Measurements from ENCODE around the gene WASF2. TPM values are rescaled to one million over a fixed set of nuclear protein-coding genes. Genes with fewer than 3 reads are reported as not detected.

The WASF2 gene
- total and polyA plus RNA-seq, 2 of the 4 experiments (the other 2 are of a cell fraction): 7.9 to 45.4 TPM

GRCh38 chr1:27397110-27397509 is 92.9 kb downstream of the WASF2 start:
- H4K5ac ChIP-seq (ENCODE audit: low read depth, low read length): no peak overlapping the region
- in situ Hi-C loops (cut with MboI; ENCODE audit: low sequenced_read_pairs) (loop anchor here (5.0 to 10.0 kb wide), 2 partner anchors 210 to 292 kb away; no protein-coding TSS in a partner anchor), intact Hi-C loops (cut with micrococcal nuclease) (loop anchor here (10.0 kb wide), 1 partner anchor 202 kb away; no protein-coding TSS in a partner anchor), dilution Hi-C loops (cut with HindIII; ENCODE audit: low sequenced_read_pairs, unreplicated experiment) (no loop called here)
- H2AK5ac ChIP-seq (ENCODE audit: low read depth, low read length): 0 out of 2 replicates have a peak overlapping the region, but pooled peaks have one; percentile 21
- no peak overlapping the region for H4K91ac ChIP-seq (ENCODE audit: insufficient read depth, low read depth, low read length)
- no peak overlapping the region for H2BK15ac ChIP-seq (ENCODE audit: low read depth, low read length)
- no peak overlapping the region for H2BK120ac ChIP-seq (ENCODE audit: low read depth, low read length)
- no peak overlapping the region for H2BK20ac ChIP-seq (ENCODE audit: low read depth, low read length)
- H3K9me3 ChIP-seq (ENCODE audit: control insufficient read depth, insufficient read depth, low read length): no peaks in the 10 kb centered on the region
- H3K27me3 ChIP-seq (ENCODE audit: control insufficient read depth, insufficient read depth, low read length): no peaks in the 10 kb centered on the region
- DNase-seq (no peak), ATAC-seq (ENCODE audit: low read depth) (no peak)
- no TSS peak for BruUV-seq (replicated peaks)
- no peak overlapping the region for H2AFZ ChIP-seq (replicated peaks; ENCODE audit: low read length, poor library complexity)
- H3K79me1 ChIP-seq (ENCODE audit: low read depth in 1 of 2, low read length in 2 of 2): peaks cover 0 to 32% of the 10 kb centered on the region in 2 experiments; a peak in 3 of 4 replicates
- no peak overlapping the region for H3K9ac ChIP-seq (ENCODE audit: low read depth, low read length)
- no peak overlapping the region for H4K8ac ChIP-seq (ENCODE audit: low read depth in 2 of 2, low read length in 2 of 2)
- H2BK5ac ChIP-seq (ENCODE audit: low read depth, low read length, poor library complexity, severe bottlenecking): no peak overlapping the region
- H3K23ac ChIP-seq (ENCODE audit: low read depth, low read length): no peak overlapping the region
- CTCF ChIA-PET: interaction anchor here (4.7 kb wide), 1 partner anchor 98 kb away, joined by 79 read pairs; no protein-coding TSS in a partner anchor
- H3K4ac ChIP-seq (ENCODE audit: low read depth, low read length): no peak overlapping the region
- no peak overlapping the region for H2AK9ac ChIP-seq (replicated peaks; ENCODE audit: low read depth, low read length, poor library complexity)
- 0 out of 2 replicates have a peak, but pooled peaks cover 5% of the 10 kb centered on the region for H4K20me1 ChIP-seq (ENCODE audit: insufficient read depth, low read length)
- no peaks in the 10 kb centered on the region; the same call in 1 of the 2 replicates for H3K36me3 ChIP-seq (ENCODE audit: control insufficient read depth, insufficient read depth, low read length)
- H3K56ac ChIP-seq (ENCODE audit: extremely low read depth, insufficient read depth, low read length): no peak overlapping the region
- no peak overlapping the region for H3K18ac ChIP-seq (ENCODE audit: low read depth, low read length)
- peaks cover 25% of the 10 kb centered on the region for H3K9me1 ChIP-seq (ENCODE audit: insufficient read depth, low read length)
- no peak overlapping the region for H3K4me3 ChIP-seq (ENCODE audit: insufficient read depth, low read depth, low read length)
- H3K4me2 ChIP-seq (ENCODE audit: low read depth, low read length): no peak overlapping the region
- peaks cover 9% of the 10 kb centered on the region for H3K4me1 ChIP-seq (ENCODE audit: control insufficient read depth, insufficient read depth, low read length)
- H3K27ac ChIP-seq (ENCODE audit: insufficient read depth, low read length): no peak overlapping the region
- TF ChIP-seq ELK1 (IDR thresholded peaks at IDR 0.05; ENCODE audit: borderline replicate concordance, low read depth, low read length): no peak
- no peak for TF ChIP-seq RFX5 (IDR thresholded peaks at IDR 0.05; ENCODE audit: low read depth, low read length)
- TF ChIP-seq POLR2A (IDR thresholded peaks at IDR 0.05; ENCODE audit: low read depth, low read length): no peak
- no peak for TF ChIP-seq USF2 (IDR thresholded peaks at IDR 0.05; ENCODE audit: low read depth, low read length)
- no peak for TF ChIP-seq FOS (IDR thresholded peaks at IDR 0.05; ENCODE audit: low read depth, low read length)
- no peak for TF ChIP-seq CEBPB (IDR thresholded peaks at IDR 0.05; ENCODE audit: low read depth, low read length)
- no peak for TF ChIP-seq NFE2L2 (IDR thresholded peaks at IDR 0.05; ENCODE audit: low read depth, low read length)
- TF ChIP-seq RCOR1 (IDR thresholded peaks at IDR 0.05; ENCODE audit: insufficient replicate concordance, low read length): no peak
- no peak for TF ChIP-seq RAD21 (IDR thresholded peaks at IDR 0.05; ENCODE audit: low read length)
- TF ChIP-seq CTCF (conservative IDR thresholded peaks at IDR 0.05; ENCODE audit: low read depth, low read length): no peak
- no peak for TF ChIP-seq MAFK (IDR thresholded peaks at IDR 0.05; ENCODE audit: low read depth, low read length)
- no peak for TF ChIP-seq BHLHE40 (IDR thresholded peaks at IDR 0.05; ENCODE audit: low read depth, low read length)
- no peak for TF ChIP-seq MXI1 (IDR thresholded peaks at IDR 0.05; ENCODE audit: borderline replicate concordance, low read depth, low read length)
- no peak for TF ChIP-seq CHD1 (IDR thresholded peaks at IDR 0.05; ENCODE audit: low read depth, low read length)
- no peak for TF ChIP-seq MAZ (IDR thresholded peaks at IDR 0.05; ENCODE audit: borderline replicate concordance, low read depth, low read length)
- TF ChIP-seq SMC3 (IDR thresholded peaks at IDR 0.05; ENCODE audit: low read depth, low read length): no peak
- POLR2A ChIA-PET (ENCODE audit: unreplicated experiment): interaction anchor here (0.5 to 0.7 kb wide), 2 partner anchors 31 to 37 kb away, joined by 4 to 11 read pairs; no protein-coding TSS in a partner anchor
- 100% methylated on average over 1 of the region's 3 CpGs; no CpG with 5 or more reads in 1 of the 2 experiments for WGBS, 2 experiments (ENCODE audit: extremely low coverage in 2 of 2, insufficient read length in 1 of 2)
- H3K14ac ChIP-seq (replicated peaks; ENCODE audit: low read depth, low read length): no peak overlapping the region
